WI38 (cell line): ENCODE results near the gene LITAF.
"Not testable (repeated sequence)": the region's sequence is repeated elsewhere in the genome, so short reads cannot be mapped to it uniquely, and the experiment has no call there.

Source experiments
- H3K4me3 ChIP-seq: 2 replicates; pipeline ENCODE4 v1.5.1; 2011; ENCODE audit warnings: low read depth, mild to moderate bottlenecking, control low read depth, low read length
- CTCF ChIP-seq: IDR thresholded peaks from 2 replicates; pipeline ENCODE4 v1.5.1; 2012; ENCODE audit warnings: low read depth, mild to moderate bottlenecking, control low read depth, low read length

LITAF gene

DNA sequence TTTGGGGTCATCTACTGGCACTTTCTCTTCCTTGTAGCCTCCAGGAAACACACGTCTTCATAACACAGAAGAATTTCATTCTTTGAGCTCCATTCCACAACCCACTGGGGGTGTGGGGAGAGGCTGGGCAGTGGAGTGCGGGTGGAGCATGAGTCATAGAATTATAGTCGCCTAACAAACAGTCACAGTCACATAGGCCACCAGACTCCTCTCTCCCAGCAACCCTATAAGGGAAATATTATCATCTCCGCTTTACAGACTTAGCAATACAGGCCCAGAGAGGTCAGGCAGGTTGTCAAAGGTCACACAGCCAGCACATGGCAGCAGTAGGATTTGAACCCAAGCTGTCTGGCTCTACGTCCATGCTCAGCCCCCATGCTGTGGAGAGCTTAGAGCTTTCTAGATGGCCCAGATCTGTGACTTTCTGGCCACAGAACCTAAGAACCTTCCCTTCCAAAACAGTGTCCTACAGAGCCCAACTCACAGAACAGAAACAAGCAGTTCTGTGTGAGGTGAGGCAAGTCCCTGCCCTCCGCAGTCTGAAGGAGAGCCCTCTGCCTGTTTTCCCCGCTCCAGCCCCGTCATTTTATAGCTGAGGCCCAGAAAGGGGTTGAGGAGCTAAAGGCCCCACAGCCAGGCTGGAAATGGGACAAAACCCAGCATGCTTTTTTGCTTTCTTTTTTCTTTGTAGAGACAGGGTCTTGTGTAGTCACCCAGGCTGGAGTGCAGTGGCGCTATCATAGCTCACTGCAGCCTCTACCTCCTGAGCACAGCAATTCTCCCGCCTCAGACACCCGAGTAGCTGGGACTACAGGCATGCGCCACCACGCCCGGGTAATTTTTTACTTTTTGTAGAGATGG lies 10.7 kb upstream of the LITAF start:
- no peak for TF ChIP-seq CTCF
- H3K4me3 ChIP-seq, result no peak overlapping the region

GRCh38 chr16:11596572-11597226 lies 10.0 kb upstream of the LITAF start:
- no peak overlapping the region for H3K4me3 ChIP-seq
- no peak for TF ChIP-seq CTCF

- no peak overlapping the region for H3K4me3 ChIP-seq
- TF ChIP-seq CTCF, result no peak
Observed at GRCh38 chr16:11593581-11593980, 6.9 kb upstream of the LITAF start.

GRCh38 chr16:11593076-11593475 lies 6.4 kb upstream of the LITAF start:
- H3K4me3 ChIP-seq, result not testable (repeated sequence)

GRCh38 chr16:11591630-11592029 lies 4.9 kb upstream of the LITAF start:
- not testable (repeated sequence) for H3K4me3 ChIP-seq

GRCh38 chr16:11589198-11589550 lies 2.5 kb upstream of the LITAF start:
- no peak for TF ChIP-seq CTCF
- no peak overlapping the region for H3K4me3 ChIP-seq

GRCh38 chr16:11588321-11589197 lies 1.8 kb upstream of the LITAF start:
- no peak overlapping the region for H3K4me3 ChIP-seq
- no peak for TF ChIP-seq CTCF
